ENCODE measurements around the gene LGI4. TPM values are rescaled to one million over a fixed set of nuclear protein-coding genes. Genes with fewer than 3 reads are reported as not detected.

LGI4 gene
- total and polyA plus RNA-seq, 4 donors: 0.18 to 1.5 (median 1.1) TPM

DNA sequence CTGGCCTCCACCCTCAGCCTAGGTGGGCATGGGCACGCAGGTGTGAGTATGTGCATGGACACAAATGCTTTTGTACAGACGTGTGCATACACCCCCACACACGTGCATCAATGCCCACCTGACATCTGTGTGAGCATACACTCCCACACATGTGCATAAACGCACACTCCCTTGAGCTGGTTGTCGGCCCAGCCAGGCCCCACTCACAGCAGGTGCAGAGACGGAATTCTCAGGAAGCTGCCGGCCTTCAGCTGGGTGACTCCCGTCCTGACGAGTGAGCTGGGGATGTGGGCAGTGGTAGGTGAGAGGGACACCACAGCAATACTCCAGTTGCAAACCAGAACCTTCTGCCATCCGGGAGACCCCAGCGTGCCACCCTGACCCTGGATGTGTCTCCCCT is 1.0 kb downstream of the LGI4 start (continued):
- TF ChIP-seq, protein P1, sequence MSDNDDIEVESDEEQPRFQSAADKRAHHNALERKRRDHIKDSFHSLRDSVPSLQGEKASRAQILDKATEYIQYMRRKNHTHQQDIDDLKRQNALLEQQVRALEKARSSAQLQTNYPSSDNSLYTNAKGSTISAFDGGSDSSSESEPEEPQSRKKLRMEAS (IDR thresholded peaks at IDR 0.05): no peak
- TF ChIP-seq YY1 (IDR thresholded peaks at IDR 0.05) (no peak), RXRA (IDR thresholded peaks at IDR 0.05) (no peak), SP1 (IDR thresholded peaks at IDR 0.05) (no peak), FOXA1 (IDR thresholded peaks at IDR 0.05) (no peak), TAF1 (conservative IDR thresholded peaks at IDR 0.05) (no peak)
- TF ChIP-seq, protein P2, sequence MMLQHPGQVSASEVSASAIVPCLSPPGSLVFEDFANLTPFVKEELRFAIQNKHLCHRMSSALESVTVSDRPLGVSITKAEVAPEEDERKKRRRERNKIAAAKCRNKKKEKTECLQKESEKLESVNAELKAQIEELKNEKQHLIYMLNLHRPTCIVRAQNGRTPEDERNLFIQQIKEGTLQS (IDR thresholded peaks at IDR 0.05): no peak

GRCh38 chr19:35132254-35132653 is 2.6 kb downstream of the LGI4 start:
- H3K27ac ChIP-seq (ENCODE audit: low read depth in 1 of 2, low read length in 2 of 2): no peak overlapping the region

More at GRCh38 chr19:35132254-35132653, 2.6 kb downstream of the LGI4 start:
- TF ChIP-seq TAF1 (conservative IDR thresholded peaks at IDR 0.05) (no peak), NR2F2 (IDR thresholded peaks at IDR 0.05) (no peak), REST (IDR thresholded peaks at IDR 0.05) (no peak), RAD21 (IDR thresholded peaks at IDR 0.05) (no peak), HNF4A (conservative IDR thresholded peaks at IDR 0.05) (no peak), RXRA (IDR thresholded peaks at IDR 0.05) (no peak), FOXA2 (IDR thresholded peaks at IDR 0.05) (no peak), JUND (IDR thresholded peaks at IDR 0.05) (no peak)
- TF ChIP-seq, protein P3, sequence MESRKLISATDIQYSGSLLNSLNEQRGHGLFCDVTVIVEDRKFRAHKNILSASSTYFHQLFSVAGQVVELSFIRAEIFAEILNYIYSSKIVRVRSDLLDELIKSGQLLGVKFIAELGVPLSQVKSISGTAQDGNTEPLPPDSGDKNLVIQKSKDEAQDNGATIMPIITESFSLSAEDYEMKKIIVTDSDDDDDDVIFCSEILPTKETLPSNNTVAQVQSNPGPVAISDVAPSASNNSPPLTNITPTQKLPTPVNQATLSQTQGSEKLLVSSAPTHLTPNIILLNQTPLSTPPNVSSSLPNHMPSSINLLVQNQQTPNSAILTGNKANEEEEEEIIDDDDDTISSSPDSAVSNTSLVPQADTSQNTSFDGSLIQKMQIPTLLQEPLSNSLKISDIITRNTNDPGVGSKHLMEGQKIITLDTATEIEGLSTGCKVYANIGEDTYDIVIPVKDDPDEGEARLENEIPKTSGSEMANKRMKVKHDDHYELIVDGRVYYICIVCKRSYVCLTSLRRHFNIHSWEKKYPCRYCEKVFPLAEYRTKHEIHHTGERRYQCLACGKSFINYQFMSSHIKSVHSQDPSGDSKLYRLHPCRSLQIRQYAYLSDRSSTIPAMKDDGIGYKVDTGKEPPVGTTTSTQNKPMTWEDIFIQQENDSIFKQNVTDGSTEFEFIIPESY (IDR thresholded peaks at IDR 0.05): no peak
- no peak overlapping the region for H3K4me3 ChIP-seq (ENCODE audit: low read depth in 1 of 3, low read length in 3 of 3)
- no peaks in the 10 kb centered on the region for H3K9me3 ChIP-seq (ENCODE audit: control insufficient read depth in 4 of 4, low read length in 3 of 4)
- no peak for DNase-seq (ENCODE audit: low spot score)
- no peaks in the 10 kb centered on the region for H3K27me3 ChIP-seq (ENCODE audit: control insufficient read depth in 4 of 4, insufficient read depth in 4 of 4, low read length in 3 of 4)
- no peaks in the 10 kb centered on the region for H3K36me3 ChIP-seq (ENCODE audit: control insufficient read depth in 4 of 4, insufficient read depth in 3 of 4, low read depth in 1 of 4, low read length in 3 of 4)
- peaks cover 11 to 21% (median 17%) of the 10 kb centered on the region in 4 donors for H3K4me1 ChIP-seq (ENCODE audit: control insufficient read depth in 4 of 4, insufficient read depth in 4 of 4, low read length in 3 of 4)
- H3K9ac ChIP-seq (ENCODE audit: low read depth in 1 of 2, low read length in 2 of 2): no peak overlapping the region
